Colon (tissue), 2 donors: ENCODE data around the gene NR2F1.

Source experiments
- FAIRE-seq: peaks from 2 replicates; lab custom pipeline; 2012; peaks lifted over from hg19 to GRCh38; lab: Jason Lieb, UNC
- donor health status: control.
- donor health status: control.

The NR2F1 gene

DNA sequence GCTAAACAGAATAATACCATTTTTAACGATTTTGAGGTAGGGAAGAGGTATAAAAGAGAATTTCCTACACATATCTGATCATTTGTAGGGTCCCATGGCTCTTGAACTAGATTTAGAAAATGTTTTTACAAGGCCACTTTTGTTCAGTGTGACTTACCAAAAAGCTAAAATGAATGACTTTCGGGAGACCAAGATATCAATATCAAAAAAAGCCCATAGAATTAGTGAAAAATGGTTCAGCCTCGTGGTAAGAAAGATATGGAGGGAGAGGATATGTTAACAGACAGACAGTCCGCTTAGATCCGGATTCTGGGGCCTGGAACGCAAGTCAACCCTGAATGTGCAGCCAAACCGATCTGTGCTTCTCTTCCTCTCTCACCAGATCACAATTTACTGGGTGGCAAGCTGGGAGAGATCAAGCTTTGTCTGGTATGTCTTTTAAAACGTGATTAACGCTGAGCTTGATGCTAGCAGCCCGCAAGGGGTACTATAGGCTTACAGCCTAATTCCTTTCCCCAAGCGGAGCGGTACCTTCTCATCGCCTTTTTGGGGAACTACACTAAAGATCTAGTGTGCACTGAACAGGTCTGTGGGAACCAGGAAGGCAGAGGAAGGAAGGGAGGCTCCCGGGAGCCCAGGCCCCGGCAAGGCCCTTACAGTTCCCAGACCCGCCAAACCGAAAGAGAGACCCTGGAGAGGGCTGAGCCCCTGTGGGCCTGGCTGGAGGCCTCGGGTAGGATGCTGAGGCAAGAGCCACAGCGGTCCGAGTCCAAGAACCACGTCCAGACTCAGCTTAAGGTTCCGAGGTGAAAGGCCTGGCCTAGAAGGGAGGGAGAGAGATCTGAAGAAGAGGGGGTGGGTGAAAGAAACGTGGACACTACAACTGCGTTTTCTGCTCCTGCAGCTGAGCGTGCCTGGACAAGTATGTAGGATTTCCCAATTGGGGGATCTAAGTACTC is 4.9 kb upstream of the NR2F1 start:
- no peak for FAIRE-seq

DNA sequence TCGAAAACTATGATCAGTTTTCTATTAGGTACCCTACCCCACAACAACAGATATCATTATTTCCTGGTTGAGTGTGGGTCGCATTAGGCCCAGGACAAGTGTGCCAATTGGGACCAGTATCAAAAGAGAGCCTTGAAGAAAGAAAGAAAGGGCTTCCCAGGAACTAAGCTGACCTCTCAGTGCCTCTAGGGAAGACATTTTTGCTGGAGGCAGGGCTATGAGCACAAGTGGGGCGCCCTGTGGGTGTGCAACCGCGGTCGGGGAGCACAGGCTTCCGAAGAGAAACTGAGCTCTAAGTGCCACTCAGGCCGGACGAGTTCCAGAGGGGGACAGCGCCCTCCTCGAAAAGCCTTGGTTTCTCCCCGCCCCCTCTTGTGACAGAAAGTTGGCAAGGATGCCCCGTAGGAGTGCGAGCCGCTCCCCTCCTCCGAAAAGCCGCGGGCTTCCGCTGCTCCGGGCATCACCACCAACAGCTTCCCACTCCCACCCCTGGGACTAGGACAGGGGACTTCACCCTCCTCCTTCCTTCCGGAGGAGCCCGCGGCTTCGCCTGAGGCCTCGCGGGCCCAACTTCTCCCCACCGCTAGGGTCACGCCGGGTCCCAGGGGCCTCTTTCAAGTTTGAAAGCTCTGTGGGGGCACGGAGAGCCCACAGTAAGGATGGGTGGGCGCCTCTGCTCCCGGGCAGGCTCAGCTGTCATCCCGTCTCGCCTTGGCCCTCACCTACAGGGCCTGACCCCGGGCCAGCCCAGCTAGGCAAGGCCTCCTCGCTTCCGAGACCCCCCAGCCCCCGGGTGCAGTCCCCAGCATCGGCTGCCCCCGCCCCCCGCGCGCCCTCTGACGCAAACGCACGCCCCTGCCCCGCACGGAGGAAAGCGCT is 4.0 kb upstream of the NR2F1 start:
- no peak for FAIRE-seq

DNA sequence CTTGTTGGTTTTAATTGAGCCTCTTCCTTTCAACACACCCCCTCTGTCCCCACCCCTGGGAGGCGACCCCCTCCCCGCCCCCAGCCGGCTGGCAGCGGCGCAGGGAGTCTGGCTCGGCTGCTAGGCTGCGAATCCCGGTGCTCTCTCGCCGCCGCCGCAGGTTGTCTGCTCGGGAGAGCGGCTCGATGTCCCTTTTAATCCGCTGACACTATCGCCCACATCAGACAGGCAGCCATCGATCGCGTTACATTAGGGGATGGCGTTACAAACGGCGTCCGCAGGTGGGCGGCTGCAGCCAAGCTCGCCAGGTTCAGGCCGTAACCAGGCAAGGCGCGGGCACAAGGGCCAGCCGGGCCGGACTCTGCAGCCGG is 3.3 kb upstream of the NR2F1 start:
- FAIRE-seq: no peak

DNA sequence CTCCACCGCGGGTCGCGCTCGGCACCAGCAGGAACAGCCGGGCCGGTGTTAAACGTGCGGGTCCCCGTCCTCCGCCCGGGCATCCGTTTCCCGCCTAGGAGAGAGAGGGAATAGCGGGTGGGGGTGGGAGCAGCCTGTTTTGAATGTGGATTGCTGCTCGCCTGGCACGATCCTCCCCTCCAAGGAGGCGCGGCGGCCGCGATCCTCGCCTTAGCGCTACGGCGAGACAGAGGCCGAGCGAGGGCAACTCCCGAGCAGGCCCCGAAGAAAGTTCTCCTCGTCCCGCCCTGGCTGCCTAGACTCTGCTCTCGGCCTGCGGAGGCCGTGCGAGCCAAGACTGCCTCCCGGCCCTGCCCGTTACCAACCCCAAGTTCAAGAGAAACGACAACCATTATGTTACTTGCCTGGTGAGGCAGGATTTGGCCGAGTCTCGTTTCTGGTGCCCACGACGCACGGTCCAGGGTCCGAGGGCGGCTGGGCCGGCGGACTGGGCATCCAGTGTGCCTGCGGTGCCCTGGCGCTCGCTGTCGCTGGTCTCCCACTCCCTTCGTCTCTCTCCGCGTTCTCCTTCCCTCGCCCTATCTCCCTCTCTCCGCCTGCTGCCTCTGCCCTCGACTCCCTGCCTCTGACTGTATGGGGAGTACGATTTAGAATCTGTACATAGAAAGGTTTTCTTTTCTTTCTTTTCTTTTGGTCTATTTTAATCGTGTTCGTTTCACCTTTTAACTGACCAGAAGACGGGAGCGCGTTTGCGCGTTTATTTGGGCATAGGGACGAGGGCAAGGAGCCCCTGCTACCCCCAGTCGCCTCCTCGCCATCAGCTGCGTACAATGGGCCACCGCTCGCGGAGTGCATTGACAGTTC is 2.7 kb upstream of the NR2F1 start:
- FAIRE-seq: no peak

DNA sequence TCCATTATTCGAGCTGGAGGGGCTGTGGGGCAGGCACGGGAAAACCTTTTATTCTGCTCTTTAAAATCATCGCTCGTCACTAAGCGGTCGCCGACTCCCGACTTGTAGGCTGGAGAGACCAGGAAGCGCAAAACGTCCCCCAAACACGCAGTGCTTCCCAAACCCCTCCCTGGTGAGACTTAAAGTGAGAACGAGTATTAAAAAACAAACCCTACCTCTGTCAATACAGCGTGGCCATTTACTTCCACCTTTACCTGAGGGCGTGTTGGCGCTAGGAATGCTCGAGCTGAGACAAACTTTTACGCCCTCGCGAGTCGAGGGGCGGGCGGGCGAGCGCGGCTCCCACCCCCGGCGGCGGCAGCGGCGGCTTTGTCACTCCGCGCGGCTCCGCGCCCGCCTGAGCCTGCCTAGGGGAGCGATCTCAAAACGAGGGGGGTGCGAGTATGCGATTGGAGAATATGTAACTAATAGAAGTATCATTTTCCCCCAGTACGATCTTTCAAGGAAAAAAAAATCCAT is 2.0 kb upstream of the NR2F1 start, which contains the start of gene NR2F1-AS1:
TSS of gene NR2F1-AS1 (minus strand) at position 293 of the 519 bp plus-strand sequence.
- FAIRE-seq: no peak

DNA sequence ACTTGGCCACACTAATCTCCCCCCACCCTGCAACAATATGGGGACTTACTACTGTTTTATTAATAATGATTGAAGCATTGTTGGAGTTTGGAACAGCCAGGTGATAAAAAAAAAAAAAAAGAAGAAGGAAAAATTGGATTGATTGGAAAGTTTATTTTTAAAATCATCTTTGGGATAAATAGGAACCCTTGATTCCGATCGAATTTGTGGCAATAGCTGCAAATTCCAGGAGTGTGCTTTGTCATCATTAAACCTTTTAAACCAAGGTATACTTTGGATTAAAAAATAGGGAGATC is 907 bp upstream of the NR2F1 start:
- no peak for FAIRE-seq

DNA sequence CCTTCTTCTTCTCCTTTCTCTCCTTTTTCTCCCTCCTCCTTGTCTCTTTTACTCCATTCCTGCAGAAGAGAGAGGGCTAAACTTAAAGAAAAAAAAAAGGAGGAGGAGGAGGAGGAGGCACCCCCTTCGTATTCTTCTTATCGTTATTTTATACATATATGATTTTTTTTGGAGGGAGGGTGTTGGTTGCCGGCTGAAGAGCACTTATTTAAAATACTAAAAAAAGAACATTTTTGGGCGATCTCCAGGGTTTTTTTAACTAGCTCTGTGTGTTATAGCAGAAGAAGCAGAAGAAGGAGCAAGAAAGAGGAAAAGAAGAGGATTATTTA is 381 bp downstream of the NR2F1 start:
- no peak for FAIRE-seq

DNA sequence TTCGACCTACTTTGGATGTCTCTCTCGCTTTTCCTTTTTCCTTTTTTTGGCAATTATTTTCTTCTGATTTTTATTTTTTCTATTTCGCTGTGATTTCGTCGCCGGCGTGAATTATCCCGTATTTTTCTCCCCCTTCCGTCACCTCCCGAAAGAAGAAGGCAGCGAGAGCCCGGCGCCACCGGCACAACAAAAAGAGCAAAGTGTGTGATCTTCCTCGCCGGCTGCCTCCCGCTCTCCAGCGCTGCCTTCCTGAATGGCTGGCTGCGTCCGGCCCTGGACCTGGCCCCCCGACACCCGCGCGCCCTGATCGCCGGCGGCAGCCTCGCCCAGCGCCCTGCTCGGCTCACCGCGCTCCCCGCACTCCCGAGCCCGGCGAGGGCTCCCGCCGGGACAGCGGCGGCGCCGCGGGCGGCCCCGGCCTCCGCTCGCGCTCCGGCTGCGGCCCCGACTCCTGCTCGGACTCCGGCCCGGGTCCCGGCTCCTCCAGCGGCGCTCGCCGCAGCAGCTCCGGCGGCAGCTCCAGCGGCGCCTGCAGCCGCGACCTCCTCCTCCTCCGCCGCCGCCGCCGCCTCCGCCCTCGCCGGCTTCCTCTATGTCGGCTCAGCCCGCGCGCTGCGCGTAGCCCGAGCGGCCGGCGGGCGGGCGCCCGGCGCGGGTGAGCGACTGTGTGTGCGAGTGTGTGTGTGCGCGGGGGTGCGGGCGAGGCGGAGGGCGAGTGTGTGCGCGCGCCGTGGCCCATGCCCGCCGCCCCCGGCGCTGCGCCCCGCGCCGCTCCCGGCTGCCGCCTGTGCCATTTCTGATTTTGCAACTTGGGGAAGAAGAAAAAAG is 960 bp downstream of the NR2F1 start:
- no peak for FAIRE-seq

DNA sequence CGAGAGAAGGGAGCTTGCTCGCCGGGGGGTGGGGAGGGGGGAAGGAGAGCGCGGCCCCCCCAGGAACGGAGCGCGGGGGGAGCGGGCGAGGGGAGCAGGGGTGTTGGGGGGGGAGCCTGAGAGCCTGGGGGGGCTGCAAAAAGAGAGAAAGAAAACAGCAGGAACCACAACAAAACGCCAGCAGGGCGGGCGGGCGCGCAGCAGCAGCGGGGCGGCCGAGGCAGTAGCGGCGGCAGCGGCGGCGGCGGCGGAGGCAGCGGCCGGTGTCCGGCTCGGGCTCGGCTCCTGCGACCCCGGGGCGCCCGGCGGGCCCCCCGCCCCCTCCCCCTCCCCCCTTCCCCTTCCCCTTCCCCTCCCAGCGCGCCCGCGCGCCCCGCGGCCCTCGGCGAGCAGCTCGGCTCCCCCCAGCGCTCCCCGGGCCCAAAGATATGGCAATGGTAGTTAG is 1.6 kb downstream of the NR2F1 start:
- no peak for FAIRE-seq

DNA sequence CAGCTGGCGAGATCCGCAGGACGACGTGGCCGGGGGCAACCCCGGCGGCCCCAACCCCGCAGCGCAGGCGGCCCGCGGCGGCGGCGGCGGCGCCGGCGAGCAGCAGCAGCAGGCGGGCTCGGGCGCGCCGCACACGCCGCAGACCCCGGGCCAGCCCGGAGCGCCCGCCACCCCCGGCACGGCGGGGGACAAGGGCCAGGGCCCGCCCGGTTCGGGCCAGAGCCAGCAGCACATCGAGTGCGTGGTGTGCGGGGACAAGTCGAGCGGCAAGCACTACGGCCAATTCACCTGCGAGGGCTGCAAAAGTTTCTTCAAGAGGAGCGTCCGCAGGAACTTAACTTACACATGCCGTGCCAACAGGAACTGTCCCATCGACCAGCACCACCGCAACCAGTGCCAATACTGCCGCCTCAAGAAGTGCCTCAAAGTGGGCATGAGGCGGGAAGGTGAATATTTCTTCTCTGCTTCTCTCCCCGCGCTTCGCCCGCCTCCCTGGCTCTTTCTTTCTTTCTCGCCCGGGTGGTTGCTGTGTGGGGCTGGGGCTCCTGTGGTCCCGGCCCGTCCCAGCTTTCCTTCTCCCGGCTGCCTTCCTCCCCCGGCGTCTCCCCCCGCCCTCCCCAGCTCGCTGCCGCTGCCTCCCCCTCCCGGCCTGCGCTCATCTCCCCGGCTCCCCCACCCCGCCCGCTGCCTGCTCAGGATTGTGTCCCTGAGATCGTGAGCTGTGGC is 2.2 kb downstream of the NR2F1 start:
- FAIRE-seq: no peak

DNA sequence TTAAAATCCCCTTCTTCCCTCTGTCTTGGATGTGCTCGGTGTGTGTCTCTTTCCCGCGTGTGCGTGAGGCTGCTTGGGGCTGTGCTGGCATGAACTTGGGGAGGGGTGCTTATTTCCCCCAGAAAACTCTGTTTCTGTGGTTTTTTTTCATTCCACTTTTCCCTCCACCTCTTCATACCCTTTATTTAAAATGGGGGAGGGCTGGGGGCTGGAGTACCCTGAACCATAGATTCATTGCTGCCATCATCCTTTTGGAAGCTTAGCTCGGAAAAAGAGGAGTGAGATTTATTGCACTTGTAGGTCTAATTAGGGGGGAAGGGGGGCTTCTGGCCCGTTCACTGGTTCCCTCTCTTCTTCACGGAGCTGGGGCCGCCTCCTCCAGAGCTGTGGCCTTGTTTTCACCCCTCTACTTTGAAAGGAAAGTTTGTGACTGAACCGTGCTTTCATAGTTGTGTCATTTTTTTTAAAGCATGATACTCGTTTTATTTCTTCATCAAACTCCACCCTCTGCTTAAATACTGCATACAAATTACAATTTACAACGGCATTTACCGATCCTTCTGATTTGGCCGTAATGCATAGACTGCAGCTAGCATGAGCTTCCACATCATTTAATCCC is 2.9 kb downstream of the NR2F1 start:
- FAIRE-seq: no peak

DNA sequence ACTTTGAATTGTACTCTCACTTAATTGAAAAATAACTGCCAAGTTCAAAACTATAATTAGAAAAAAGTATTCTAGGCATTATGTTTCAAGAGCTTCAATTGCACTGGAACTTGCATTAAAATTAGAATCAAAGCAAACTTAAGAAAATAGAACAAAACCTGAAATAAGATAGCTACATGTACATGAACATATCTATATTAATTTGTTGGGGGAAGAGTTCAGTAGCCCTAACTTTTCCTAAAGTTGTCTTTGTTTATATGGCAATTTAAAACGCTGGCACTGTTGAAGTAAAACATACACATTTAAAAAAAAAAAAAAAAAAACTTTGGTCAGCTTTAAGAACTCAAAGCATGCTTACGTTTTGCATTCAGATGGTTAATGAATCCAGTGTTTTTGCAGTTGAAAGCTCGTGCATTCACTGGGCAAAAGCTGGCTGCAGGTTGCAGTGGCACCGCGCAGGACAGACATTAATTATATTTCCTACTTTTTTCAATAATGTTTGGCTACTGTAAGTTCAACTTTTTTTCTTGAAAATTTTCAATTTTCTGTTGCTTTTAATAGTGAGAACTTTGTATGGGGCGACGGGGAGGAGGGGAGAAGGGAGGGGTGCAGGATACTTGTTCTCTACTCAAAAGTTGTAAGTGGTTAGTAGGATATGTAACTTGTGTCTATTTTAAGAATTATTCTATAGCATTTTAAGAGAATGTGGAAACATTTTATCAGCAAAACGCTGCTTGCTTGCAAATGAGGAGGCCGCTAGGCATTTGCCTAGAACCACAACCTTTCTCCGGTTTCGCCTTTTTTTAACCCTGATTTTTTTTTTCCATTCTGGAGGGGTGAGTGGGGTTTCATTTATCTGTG is 3.9 kb downstream of the NR2F1 start:
- FAIRE-seq: no peak

DNA sequence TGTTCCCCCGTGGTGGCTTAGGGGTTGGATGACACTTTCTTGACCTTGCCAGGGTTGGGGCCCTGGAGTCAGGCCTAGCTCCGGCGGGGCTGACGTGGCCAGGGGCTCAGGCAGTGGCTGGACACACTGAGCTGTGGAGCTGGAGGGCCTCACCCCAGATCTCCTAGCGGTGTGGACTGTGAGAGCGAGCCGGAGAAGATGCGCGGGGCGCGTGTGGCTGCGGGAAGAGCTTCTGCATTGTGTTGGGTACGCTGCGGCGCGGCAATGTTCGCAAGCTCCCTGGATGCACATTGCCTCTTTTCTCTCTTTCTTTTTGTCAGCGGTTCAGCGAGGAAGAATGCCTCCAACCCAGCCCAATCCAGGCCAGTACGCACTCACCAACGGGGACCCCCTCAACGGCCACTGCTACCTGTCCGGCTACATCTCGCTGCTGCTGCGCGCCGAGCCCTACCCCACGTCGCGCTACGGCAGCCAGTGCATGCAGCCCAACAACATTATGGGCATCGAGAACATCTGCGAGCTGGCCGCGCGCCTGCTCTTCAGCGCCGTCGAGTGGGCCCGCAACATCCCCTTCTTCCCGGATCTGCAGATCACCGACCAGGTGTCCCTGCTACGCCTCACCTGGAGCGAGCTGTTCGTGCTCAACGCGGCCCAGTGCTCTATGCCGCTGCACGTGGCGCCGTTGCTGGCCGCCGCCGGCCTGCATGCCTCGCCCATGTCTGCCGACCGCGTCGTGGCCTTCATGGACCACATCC is 4.8 kb downstream of the NR2F1 start:
- FAIRE-seq: no peak

DNA sequence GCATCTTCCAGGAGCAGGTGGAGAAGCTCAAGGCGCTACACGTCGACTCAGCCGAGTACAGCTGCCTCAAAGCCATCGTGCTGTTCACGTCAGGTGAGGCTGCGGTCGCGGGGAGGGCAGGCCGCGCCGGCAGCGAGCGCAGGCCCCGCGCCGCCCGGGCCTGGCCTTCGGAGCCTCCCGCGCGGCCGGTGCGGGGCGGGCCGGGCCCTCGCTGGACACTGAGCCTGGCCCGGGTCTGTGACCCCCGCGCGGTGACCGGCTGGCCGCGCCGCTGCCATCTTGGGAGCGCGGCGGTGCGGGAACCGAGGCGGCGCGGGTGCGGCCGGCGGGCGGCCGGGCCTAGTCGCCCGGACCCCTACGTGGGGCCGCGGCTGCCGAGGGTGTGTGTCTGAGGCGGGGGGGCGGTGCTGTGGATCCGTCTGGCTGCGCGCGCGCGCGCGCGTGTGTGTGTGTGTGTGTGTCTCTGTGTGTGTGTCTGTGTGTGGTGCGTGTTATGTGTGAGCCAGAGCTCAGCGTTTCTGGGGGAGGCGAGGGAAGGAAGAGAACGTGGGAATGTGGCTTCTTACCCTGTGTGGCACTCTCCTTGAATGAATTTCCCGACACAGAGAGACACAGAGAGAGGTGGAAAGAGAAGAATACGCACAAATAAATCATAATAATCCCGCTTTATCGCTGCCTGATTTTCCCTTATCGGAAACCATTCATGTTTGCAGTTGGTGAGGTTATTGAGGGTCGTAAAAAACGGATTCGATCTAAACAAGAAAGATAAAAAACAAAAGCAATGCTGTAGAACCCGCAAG is 5.5 kb downstream of the NR2F1 start:
- FAIRE-seq: no peak

DNA sequence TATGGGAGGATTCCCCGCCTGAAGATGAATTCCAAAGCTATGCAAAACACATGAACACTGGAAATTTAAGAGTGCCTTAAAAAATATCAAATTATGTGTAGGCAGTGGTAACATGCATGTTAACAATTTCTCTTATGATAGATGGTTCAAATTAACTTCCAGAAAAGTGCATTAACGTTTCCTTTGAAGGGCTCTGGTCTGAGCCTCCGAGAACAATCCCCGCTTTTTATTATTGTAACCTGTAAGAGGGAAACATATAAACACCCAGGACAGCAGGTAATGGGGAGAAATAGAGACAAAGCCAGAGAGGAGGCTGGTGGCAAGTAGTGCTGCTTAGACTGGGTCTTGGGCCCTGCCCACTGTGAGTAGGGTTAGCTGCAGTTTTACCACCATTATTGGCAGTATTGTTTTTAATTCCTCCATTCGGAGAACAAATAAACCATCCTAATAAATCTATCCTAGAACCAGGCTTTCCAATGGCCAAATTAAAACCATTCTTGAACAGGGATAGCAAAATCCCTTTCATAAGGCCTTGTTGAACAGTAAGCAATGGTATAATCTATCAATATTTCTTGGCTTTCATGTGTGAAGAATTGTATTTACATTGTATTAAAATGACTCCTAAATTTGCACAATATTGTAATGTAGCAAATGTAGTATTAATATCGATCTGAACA is 6.3 kb downstream of the NR2F1 start:
- no peak for FAIRE-seq

DNA sequence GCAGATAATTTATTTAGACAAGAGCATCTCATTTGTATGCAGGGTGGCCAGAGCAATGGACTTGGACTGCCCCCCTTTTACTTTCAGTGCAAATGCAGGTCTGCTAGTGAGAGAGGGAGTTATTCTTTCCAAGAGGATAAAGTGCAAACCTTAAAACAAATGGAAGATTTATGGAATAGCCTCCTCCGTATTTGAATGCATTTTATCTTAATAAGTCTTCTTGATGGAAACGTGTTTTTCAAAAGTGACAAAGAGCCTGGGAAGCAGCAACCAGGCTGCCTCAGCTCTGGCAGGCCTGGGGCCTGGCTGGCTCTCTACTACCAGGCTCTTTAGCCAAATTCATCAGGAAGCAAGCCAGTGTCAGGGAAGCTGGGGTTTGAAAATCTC is 6.8 kb downstream of the NR2F1 start:
- no peak for FAIRE-seq

DNA sequence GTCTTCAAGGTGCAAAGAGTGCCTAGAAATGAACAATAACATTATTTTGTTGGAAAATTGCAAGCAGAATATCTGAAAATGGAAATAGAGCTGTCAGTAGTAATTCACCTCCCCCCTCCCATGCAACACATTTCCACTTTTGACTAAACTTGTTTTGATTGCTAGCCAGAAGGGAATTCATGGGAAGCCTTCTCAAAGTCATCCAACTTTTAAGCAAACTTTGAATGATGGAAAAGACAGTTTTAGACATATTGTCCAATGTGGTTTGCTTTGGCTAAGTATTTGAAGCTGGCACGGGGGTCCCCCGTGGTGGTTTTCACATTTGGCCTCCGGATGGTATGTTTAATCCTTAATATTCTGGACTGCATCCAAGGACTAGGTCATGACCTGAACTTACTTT is 7.5 kb downstream of the NR2F1 start:
- no peak for FAIRE-seq
